HG03196 (cell line): Measurements from ENCODE around the gene PATJ.

Experiments used
- ATAC-seq: cut with Tn5 transposase; IDR thresholded peaks from one replicate; pipeline ENCODE4 v1.9.1; 2021; ENCODE audit not compliant: unreplicated experiment

Gene PATJ

GRCh38 chr1:62082456-62083363, 340.4 kb downstream of the PATJ start:
- no peak for ATAC-seq

- ATAC-seq = no peak
Observed at GRCh38 chr1:62084310-62084890, 342.1 kb downstream of the PATJ start.

GRCh38 chr1:62088439-62088838, 346.2 kb downstream of the PATJ start:
- ATAC-seq = no peak

GRCh38 chr1:62089570-62089969, 347.3 kb downstream of the PATJ start:
- ATAC-seq = no peak

GRCh38 chr1:62090016-62090415, 347.7 kb downstream of the PATJ start:
- no peak for ATAC-seq

- no peak for ATAC-seq
Observed at GRCh38 chr1:62092110-62092509, 349.8 kb downstream of the PATJ start.

- no peak for ATAC-seq
Observed at GRCh38 chr1:62093261-62093660, 351.0 kb downstream of the PATJ start.

- no peak for ATAC-seq
Observed at GRCh38 chr1:62097464-62097863, 355.2 kb downstream of the PATJ start.

GRCh38 chr1:62100442-62100841, 358.2 kb downstream of the PATJ start:
- ATAC-seq = no peak

- no peak for ATAC-seq
Observed at GRCh38 chr1:62103846-62104245, 361.6 kb downstream of the PATJ start.

GRCh38 chr1:62107923-62108322, 365.6 kb downstream of the PATJ start:
- no peak for ATAC-seq

- ATAC-seq = no peak
Observed at GRCh38 chr1:62109124-62109523, 366.8 kb downstream of the PATJ start.

- ATAC-seq = no peak
Observed at GRCh38 chr1:62110198-62110817, 368.0 kb downstream of the PATJ start.

- ATAC-seq = no peak
Observed at GRCh38 chr1:62111084-62111483, 368.8 kb downstream of the PATJ start.

- no peak for ATAC-seq
Observed at GRCh38 chr1:62113507-62113906, 371.2 kb downstream of the PATJ start.

- no peak for ATAC-seq
Observed at GRCh38 chr1:62117018-62117750, 374.9 kb downstream of the PATJ start.

- no peak for ATAC-seq
Observed at GRCh38 chr1:62126579-62127290, 384.5 kb downstream of the PATJ start.

GRCh38 chr1:62128745-62129144, 386.5 kb downstream of the PATJ start:
- no peak for ATAC-seq

- ATAC-seq = peak; percentile 80
Observed at GRCh38 chr1:62131093-62131725, 388.9 kb downstream of the PATJ start.

GRCh38 chr1:62138029-62138428, 395.7 kb downstream of the PATJ start:
- no peak for ATAC-seq
